Endometrium (tissue), 2 donors: Measurements from ENCODE around the gene RAPGEF5.

ENCODE experiments used
- FAIRE-seq: peaks from 2 replicates; lab custom pipeline; 2012; peaks lifted over from hg19 to GRCh38; lab: Jason Lieb, UNC
- donor health status: control.
- donor health status: control.

Gene RAPGEF5

DNA sequence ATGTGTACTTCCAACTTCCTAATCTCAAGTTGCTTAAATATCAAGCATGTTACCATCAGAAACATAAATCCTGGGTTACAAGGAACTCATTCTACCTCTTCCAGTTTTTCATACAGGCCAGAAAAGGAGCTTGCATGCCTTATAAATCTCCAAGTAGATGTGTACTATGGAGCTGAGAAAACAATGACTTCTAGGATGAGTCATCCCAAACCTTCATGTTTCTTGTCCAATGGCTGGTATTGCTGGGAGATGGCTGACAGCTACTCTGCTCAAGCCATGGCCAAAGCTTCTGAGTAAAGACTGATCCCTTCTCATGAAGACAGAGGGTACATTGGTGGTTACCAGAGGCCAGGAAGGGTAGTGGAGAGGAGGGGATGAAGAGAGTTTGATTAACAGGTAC is 8.6 kb downstream of the RAPGEF5 start:
- FAIRE-seq, result no peak

DNA sequence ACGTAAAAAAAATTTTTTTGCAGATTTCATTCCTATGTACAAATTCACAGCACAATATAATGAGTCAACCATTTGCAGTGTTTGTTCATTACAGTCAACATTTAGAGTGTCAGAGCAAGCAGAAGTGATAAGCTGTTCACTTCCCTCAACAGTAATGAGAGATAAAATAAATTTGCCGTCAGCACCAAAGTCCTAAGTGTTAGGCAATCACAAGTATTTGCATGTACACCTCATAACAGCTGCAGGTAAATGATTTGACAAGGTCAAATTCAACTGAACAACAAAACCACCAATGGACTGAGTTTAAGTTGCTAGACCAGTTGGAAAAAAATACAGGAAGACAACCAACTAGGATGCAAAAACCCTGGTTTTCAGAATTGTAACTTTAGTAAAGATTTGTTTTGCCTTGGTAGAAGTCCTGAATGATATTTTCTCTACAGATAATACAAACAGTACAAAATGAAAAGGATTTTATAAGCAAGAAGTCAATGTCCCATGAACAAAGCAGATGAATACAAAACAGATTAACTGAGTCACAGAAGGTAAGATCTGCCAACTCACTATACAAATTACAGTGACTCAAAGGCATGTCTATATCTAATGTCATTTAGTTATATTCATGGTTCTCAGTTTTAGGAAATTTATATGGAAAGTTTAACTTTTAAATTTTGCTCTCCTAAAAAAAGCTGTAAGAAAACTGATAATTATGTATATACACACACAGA is 10.4 kb downstream of the RAPGEF5 start:
- no peak for FAIRE-seq

GRCh38 chr7:22344655-22345054 is 12.3 kb downstream of the RAPGEF5 start:
- FAIRE-seq, result no peak

- no peak for FAIRE-seq
Measured at GRCh38 chr7:22343612-22344011, 13.3 kb downstream of the RAPGEF5 start.

GRCh38 chr7:22343071-22343470 is 13.9 kb downstream of the RAPGEF5 start:
- no peak for FAIRE-seq

GRCh38 chr7:22339725-22340390 is 17.1 kb downstream of the RAPGEF5 start:
- FAIRE-seq, result no peak

DNA sequence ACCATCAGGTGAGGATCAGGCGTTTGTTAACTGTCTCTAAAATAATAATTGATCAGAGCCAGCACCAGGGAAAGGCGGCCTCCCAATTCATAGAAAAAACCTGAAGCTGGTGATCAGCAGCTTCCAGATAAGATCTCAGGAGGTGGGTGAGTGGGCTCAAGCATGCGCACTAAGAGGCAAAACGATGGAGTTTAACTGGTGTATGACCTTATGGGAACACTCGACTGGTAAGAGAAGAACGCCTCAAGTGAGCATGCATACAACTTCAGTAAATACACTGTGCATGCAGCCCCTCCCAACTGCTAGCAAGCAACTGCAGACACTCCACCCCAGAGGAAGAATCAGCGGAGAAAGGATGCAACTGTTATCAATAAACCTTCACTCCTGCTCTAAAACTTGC is 18.1 kb downstream of the RAPGEF5 start:
- FAIRE-seq, result no peak

- FAIRE-seq, result no peak
Measured at GRCh38 chr7:22338411-22338810, 18.5 kb downstream of the RAPGEF5 start.

DNA sequence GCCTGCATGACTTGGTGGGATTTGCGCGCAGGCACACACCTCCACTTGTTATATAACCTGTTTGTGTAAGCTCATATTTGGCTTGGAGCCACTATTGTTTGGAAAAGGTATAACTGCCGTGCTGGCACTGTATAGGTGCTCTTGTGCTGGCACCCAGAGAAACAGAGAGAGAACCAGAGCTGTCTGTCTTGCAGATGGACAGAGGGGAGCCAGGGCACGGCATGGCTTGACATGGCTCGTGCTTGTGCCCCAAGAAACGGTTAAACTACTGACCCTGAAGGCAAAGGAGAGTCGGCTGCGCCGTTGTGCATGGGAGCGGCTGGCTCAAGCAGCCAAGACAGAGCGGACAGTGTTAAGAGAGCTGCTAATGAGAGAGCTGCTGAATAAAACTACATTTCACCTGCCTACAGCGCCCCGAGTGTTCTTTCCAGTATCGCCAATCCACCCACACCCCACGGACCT is 23.2 kb downstream of the RAPGEF5 start:
- FAIRE-seq, result no peak

DNA sequence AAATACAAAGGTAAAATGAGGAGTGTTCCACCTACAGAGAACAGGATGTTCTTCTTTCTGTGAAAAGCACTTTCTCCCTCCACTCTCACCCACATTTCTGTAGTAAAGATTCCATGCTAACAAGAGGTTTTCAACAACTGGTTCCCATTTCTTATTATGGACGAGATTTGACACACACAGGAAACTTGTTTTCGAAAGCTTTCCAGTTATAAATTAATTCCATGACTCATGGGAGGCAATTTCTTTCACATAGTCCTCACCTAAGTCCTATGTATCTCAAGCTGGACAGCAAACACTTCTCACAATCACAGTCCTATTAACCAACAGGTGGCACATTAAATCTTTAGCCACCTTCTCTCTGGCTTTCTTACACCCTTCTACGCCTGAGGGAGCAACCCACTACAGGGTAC is 24.5 kb downstream of the RAPGEF5 start:
- FAIRE-seq, result no peak

DNA sequence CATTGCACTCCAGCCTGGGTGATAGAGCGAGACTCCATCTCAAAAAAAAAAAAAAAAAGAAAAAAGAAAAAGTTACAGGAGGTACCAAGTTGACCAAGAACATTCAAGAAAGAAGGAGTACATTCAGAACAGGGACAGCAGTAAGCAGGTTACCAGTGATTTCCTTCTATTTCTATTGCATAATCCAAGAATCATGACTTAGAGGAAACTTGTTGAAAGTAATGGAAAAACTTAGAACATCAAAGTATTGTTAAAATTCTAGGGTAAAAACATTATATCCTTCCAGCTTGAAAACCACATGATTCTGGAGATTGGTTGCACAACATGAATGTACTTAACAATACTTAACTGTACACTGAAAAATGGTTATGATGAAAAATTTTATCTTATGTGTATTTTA is 25.2 kb downstream of the RAPGEF5 start:
- no peak for FAIRE-seq

GRCh38 chr7:22330903-22331302 is 26.1 kb downstream of the RAPGEF5 start:
- FAIRE-seq, result no peak

GRCh38 chr7:22329816-22330524 is 27.0 kb downstream of the RAPGEF5 start:
- no peak for FAIRE-seq

- no peak for FAIRE-seq
Measured at GRCh38 chr7:22326181-22326580, 30.8 kb downstream of the RAPGEF5 start.

- FAIRE-seq, result no peak
Measured at GRCh38 chr7:22325671-22326070, 31.3 kb downstream of the RAPGEF5 start.

DNA sequence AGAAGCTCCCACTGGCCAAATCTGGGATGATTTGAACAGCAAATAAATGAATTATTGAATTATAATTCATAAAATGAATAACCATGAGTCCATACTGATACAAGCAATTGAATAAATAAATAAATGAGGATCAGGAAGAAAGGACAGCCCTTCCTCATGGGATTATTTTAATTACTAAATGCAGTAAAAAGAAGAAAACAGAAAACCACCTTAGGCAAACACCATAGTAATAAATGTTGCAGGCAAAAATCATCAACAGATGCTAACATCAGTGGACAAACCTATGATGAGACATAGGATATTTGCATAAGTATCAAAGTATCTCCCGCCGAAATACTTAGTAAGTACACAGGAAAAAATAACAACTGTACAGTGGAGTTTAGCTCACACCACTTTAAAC is 33.2 kb downstream of the RAPGEF5 start:
- no peak for FAIRE-seq

DNA sequence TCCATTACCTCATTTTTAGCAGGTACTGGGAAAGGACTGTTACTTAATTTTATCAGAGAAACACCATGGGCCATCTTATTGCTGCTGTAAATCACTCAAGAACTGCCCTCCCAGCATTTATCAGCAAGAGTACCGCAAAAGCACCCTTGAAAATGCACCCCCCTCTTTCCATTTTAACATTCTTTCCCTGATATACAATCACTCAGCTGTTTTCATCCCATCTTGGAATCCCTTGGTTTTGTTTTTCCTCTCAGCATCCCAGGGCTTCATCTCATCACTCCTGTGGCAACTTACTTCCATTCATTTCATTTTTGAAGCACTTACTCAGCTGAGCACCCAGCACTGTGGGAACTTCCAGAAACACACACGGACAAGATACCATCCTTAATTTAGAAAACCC is 36.5 kb downstream of the RAPGEF5 start:
- FAIRE-seq, result no peak

DNA sequence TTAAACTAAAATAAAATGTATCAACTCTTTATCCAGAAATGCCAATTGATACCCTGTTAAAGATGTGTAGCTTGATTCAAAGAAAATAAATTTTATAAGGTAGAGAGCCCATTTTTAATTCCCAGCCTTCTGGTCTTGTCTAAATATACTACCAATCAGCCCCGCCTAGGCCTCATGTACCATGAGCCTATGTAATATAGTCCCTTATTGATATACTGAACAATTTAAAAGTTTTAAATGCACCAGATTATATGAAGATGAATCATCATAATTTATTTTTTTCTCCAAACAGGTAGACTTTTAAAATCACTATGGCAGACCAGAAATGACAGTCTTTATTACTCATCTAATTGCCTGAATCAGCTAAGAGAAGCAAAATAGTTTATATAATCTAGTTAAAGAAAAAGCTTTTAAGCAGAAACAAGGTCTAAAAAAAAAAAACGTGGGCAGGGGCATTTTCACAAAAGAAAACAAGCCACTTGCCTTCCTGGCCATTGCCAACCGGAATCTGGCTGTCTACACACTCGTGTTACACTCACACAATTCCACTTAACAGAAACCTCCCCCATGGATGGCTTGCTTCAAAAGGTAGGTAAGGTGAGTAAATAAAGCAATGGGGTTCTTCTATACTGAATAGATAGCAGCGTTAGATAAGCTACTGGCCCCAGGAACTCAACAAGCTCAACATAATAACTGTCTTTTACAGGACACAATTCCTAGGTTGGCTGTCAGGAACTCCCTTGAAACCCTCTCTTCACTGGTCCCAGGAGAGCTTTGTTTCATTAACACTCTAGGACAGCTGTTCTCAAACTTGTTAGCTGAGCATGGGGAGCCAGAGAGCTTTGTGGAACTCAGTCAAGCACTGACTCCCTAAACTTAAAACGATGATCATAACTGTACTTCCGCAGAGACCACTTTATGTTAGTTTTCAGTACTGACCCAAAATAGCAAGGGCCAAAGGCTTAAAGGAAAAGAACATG is 37.2 kb downstream of the RAPGEF5 start:
- no peak for FAIRE-seq

DNA sequence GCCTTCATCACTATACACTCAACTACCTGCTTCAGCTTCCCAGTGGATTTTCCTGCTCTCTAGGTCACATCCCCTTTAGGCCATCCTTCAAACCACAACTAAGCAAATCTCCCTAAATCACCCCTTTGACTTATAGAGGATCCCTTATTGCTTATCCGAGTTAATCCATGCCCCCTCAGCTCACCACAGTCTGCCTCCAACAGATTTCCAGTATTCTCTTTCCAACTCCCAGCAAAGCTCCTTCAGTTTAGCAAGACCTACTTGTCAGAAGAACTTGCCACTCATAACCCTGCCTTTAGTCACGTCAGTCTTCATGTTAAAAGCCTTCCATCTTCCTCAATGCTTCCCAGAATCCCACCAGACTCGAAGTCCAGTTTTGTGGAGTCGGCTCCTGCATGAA is 38.6 kb downstream of the RAPGEF5 start:
- FAIRE-seq, result no peak

DNA sequence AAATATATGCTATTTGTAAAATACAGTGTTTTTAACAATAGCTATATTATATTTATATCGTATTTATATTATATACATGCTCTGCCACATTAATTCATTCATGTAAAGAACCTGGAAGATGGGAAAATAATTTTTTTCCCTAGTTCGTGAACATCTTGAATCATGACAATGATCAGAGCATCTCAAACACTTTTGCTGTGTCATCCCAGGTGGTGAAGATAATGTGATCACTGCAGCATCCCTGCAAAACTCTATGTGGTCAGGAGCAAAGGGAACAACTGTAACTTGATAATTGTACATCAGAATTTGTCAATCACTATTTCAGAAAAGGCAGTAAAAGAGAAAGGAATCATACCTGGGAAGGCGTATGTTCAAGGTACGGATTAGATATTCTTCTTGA is 39.3 kb downstream of the RAPGEF5 start:
- FAIRE-seq, result no peak

DNA sequence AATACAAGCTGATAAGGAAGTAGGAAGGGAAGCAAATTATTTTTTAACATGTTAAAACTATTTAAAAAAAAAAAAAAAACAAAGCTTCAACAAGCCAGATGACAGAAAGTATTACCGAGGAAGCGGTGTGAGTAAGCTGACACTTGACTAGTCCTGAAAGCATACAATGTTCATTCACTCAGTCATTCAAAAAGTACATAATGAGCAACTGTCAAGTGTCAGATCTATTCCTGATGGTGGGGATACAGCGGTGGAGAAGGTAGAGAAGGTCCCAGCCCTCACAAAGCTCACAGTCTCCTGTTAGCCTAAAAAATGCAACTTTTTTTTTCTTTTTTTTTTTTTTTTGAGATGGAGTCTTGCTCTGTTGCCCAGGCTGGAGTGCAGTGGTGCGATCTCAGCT is 40.0 kb downstream of the RAPGEF5 start:
- no peak for FAIRE-seq

DNA sequence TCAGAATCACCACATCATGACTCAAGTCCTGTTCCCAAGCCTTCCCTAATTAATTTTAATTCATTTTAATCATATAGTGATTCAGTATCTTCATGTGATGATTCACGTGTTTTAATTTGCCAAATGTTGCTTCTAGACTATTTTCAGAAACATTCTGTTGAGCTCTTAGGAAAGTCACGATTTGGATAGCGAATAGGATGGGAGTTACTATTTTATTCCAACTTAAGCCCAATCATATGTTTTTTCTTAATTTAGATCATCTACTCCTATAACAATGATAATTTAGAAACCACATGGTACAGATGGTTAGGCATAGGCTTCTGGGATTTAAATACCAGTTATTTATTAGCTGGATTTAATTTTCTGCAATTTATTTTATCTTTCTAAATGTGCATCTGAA is 49.1 kb downstream of the RAPGEF5 start:
- FAIRE-seq, result no peak
